ENCODE measurements around the gene GSTO2.

Gene GSTO2

GRCh38 chr10:104345515-104345914, 76.5 kb downstream of the GSTO2 start:
- Histone ChIP-seq H3K4me3 (no peak overlapping the region), H3K36me3 (ENCODE audit: insufficient read depth, low read length) (no peaks in the 10 kb centered on the region), H3K9me3 (ENCODE audit: low read depth, low read length) (no peaks in the 10 kb centered on the region), H3K9ac (ENCODE audit: insufficient read length) (no peak overlapping the region), H3K27ac (no peak overlapping the region)
- no peak for TF ChIP-seq EZH2 (IDR thresholded peaks at IDR 0.05)
- TF ChIP-seq POLR2AphosphoS5 (IDR thresholded peaks at IDR 0.05; ENCODE audit: borderline replicate concordance, low read depth, low read length): no peak
- no peak for TF ChIP-seq FOXP2 (optimal IDR thresholded peaks at IDR 0.05; ENCODE audit: control extremely low read depth, extremely low read length, insufficient read depth)
- DNase-seq (ENCODE audit: low read depth, low spot score): no peak

DNA sequence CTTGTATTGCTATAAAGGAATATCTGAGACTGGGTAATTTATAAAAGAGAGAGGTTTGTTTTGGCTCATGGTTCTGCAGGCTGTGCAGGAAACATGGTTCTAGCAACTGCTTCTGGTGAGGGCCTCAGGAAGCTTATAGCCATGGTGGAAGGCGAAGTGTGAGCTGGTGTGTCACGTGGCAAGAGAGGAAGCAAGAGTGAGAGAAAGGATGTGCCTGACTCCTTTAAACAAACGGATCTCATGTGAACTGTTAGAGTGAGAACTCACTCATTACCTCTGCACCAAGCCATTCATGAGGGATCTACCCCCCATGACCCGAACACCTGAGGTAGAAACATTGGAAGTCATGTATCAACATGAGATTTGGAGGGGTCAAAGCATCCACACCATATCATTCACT, 77.0 kb downstream of the GSTO2 start:
- H3K4me3 ChIP-seq: no peak overlapping the region
- no peak overlapping the region for H3K27ac ChIP-seq
- H3K9me3 ChIP-seq (ENCODE audit: low read depth, low read length): no peaks in the 10 kb centered on the region
- no peaks in the 10 kb centered on the region for H3K36me3 ChIP-seq (ENCODE audit: insufficient read depth, low read length)
- H3K9ac ChIP-seq (ENCODE audit: insufficient read length): no peak overlapping the region
- TF ChIP-seq EZH2 (IDR thresholded peaks at IDR 0.05): no peak
- TF ChIP-seq POLR2AphosphoS5 (IDR thresholded peaks at IDR 0.05; ENCODE audit: borderline replicate concordance, low read depth, low read length): no peak
- no peak for TF ChIP-seq FOXP2 (optimal IDR thresholded peaks at IDR 0.05; ENCODE audit: control extremely low read depth, extremely low read length, insufficient read depth)
- no peak for DNase-seq (ENCODE audit: low read depth, low spot score)

DNA sequence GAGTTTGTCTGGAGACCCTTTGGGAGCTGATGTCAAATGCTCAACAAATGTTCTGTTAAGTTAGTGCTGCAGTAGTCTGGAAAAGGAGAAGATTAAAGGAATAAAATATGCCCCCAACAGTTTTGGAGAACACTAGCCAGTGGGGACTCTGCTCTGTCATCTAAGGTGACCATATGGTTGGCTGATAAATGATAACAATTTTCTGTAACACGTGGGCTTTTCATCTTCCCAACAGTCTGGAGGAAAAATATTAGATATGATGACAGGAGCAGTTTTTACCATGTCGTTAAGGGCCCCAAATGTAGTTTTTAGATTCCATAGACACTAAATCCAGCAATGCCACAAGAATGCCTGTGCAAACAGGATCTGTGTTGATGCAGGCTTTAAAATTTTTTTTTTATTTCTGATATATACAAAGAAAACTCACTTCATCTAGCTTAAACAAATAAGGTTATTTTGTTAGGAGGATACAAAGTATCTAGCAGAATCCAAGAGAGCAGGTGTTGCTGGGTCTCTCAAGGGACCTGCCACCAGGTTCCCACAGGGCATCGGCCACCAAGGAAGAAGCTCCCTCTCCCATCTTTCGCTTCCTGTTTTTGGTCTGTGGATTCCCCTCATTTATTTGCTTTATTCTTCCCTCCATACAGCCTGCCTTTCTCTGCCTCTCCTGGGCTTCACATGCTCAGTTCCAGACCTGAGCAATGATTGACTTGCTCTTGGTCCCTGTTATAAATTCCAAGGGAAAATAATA, 78.5 kb downstream of the GSTO2 start:
- no peak for TF ChIP-seq POLR2AphosphoS5 (IDR thresholded peaks at IDR 0.05; ENCODE audit: borderline replicate concordance, low read depth, low read length)
- no peak for TF ChIP-seq EZH2 (IDR thresholded peaks at IDR 0.05)
- TF ChIP-seq FOXP2 (optimal IDR thresholded peaks at IDR 0.05; ENCODE audit: control extremely low read depth, extremely low read length, insufficient read depth): no peak
- Histone ChIP-seq H3K4me3 (no peak overlapping the region), H3K9ac (ENCODE audit: insufficient read length) (no peak overlapping the region), H3K36me3 (ENCODE audit: insufficient read depth, low read length) (no peaks in the 10 kb centered on the region), H3K9me3 (ENCODE audit: low read depth, low read length) (no peaks in the 10 kb centered on the region), H3K27ac (no peak overlapping the region)
- DNase-seq (ENCODE audit: low read depth, low spot score): no peak

- no peaks in the 10 kb centered on the region for H3K9me3 ChIP-seq (ENCODE audit: low read depth, low read length)
- no peak overlapping the region for H3K4me3 ChIP-seq
- DNase-seq (ENCODE audit: low read depth, low spot score): no peak
- no peak for TF ChIP-seq EZH2 (IDR thresholded peaks at IDR 0.05)
- TF ChIP-seq POLR2AphosphoS5 (IDR thresholded peaks at IDR 0.05; ENCODE audit: borderline replicate concordance, low read depth, low read length): no peak
- no peak for TF ChIP-seq FOXP2 (optimal IDR thresholded peaks at IDR 0.05; ENCODE audit: control extremely low read depth, extremely low read length, insufficient read depth)
- H3K36me3 ChIP-seq (ENCODE audit: insufficient read depth, low read length): no peaks in the 10 kb centered on the region
- H3K9ac ChIP-seq (ENCODE audit: insufficient read length): no peak overlapping the region
- H3K27ac ChIP-seq: no peak overlapping the region
Measured at GRCh38 chr10:104348601-104349000, 79.6 kb downstream of the GSTO2 start.

- Histone ChIP-seq H3K27ac (no peak overlapping the region), H3K4me3 (no peak overlapping the region), H3K9me3 (ENCODE audit: low read depth, low read length) (no peaks in the 10 kb centered on the region), H3K9ac (ENCODE audit: insufficient read length) (no peak overlapping the region), H3K36me3 (ENCODE audit: insufficient read depth, low read length) (no peaks in the 10 kb centered on the region)
- no peak for TF ChIP-seq POLR2AphosphoS5 (IDR thresholded peaks at IDR 0.05; ENCODE audit: borderline replicate concordance, low read depth, low read length)
- no peak for TF ChIP-seq EZH2 (IDR thresholded peaks at IDR 0.05)
- TF ChIP-seq FOXP2 (optimal IDR thresholded peaks at IDR 0.05; ENCODE audit: control extremely low read depth, extremely low read length, insufficient read depth): no peak
- no peak for DNase-seq (ENCODE audit: low read depth, low spot score)
Measured at GRCh38 chr10:104349623-104350126, 80.7 kb downstream of the GSTO2 start.

DNA sequence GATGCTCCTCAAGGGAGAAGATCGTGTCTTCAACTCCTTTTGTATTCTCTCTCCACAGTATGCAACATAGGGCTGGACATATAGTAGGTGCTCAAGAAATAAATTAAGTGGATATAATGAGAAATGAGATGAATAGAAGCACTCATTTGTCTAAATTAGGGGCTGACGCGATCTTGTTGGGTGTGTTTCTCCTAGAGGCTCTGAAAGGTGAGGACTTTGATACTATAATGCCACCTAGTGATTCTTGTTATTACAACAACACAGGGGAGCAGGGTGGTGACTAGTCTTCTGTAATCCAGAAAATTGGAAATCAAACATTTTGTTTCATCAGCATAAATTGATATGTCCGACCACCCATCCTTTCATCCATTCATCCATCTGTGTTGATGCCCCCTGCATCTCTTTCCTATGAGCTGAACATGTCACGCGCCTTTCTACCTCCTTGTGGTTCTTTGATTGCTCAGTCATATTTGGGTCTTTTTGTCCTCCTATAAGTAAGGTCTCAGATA, 81.2 kb downstream of the GSTO2 start:
- no peak for TF ChIP-seq FOXP2 (optimal IDR thresholded peaks at IDR 0.05; ENCODE audit: control extremely low read depth, extremely low read length, insufficient read depth)
- no peak for TF ChIP-seq POLR2AphosphoS5 (IDR thresholded peaks at IDR 0.05; ENCODE audit: borderline replicate concordance, low read depth, low read length)
- no peak for TF ChIP-seq EZH2 (IDR thresholded peaks at IDR 0.05)
- no peak for DNase-seq (ENCODE audit: low read depth, low spot score)
- H3K4me3 ChIP-seq: no peak overlapping the region
- H3K9me3 ChIP-seq (ENCODE audit: low read depth, low read length): no peaks in the 10 kb centered on the region
- H3K9ac ChIP-seq (ENCODE audit: insufficient read length): no peak overlapping the region
- H3K36me3 ChIP-seq (ENCODE audit: insufficient read depth, low read length): no peaks in the 10 kb centered on the region
- H3K27ac ChIP-seq: no peak overlapping the region

DNA sequence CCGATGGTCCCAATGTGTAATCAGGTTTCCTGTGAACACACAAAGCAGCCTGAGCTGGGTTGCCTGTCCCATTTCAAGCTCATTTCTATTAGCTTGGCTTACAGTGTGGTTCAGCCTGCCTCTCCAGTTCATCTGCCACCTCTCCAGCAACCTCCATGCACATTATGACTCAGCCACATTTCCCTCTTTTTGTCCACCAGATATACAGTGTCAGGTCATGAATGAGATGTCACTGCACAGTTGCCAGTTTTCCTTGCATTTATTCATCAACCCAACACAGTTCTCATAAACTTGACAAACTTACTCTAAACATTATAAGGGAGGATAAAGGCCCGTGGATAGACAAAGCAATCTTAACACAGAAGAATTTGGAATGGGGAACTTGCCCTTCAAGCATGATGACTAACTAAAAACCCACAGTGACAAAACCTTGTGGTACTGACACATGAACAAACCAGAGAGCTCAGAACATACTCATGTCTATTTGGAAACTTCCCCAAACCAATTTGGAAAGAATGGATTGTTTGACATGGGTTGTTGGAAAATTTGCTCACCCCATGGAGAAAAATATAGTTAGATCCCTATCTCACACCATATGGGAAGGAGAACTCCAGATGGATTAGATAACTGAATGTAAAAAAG, 82.2 kb downstream of the GSTO2 start:
- Histone ChIP-seq H3K27ac (no peak overlapping the region), H3K4me3 (no peak overlapping the region), H3K9ac (ENCODE audit: insufficient read length) (no peak overlapping the region), H3K36me3 (ENCODE audit: insufficient read depth, low read length) (no peaks in the 10 kb centered on the region), H3K9me3 (ENCODE audit: low read depth, low read length) (no peaks in the 10 kb centered on the region)
- TF ChIP-seq POLR2AphosphoS5 (IDR thresholded peaks at IDR 0.05; ENCODE audit: borderline replicate concordance, low read depth, low read length): no peak
- no peak for TF ChIP-seq FOXP2 (optimal IDR thresholded peaks at IDR 0.05; ENCODE audit: control extremely low read depth, extremely low read length, insufficient read depth)
- TF ChIP-seq EZH2 (IDR thresholded peaks at IDR 0.05): no peak
- DNase-seq (ENCODE audit: low read depth, low spot score): no peak

GRCh38 chr10:104351919-104352318, 82.9 kb downstream of the GSTO2 start:
- Histone ChIP-seq H3K36me3 (ENCODE audit: insufficient read depth, low read length) (no peaks in the 10 kb centered on the region), H3K9me3 (ENCODE audit: low read depth, low read length) (no peaks in the 10 kb centered on the region), H3K27ac (no peak overlapping the region), H3K9ac (ENCODE audit: insufficient read length) (no peak overlapping the region), H3K4me3 (no peak overlapping the region)
- DNase-seq (ENCODE audit: low read depth, low spot score): no peak
- TF ChIP-seq FOXP2 (optimal IDR thresholded peaks at IDR 0.05; ENCODE audit: control extremely low read depth, extremely low read length, insufficient read depth): no peak
- TF ChIP-seq EZH2 (IDR thresholded peaks at IDR 0.05): no peak

Data from SK-N-MC (cell line).